Measurements from ENCODE around the gene RNF144A. TPM values are rescaled to one million over a fixed set of nuclear protein-coding genes. Genes with fewer than 3 reads are reported as not detected.

RNF144A gene
- total RNA-seq, 1 experiment from 2014 or later, result 13.6 TPM

- no peak for TF ChIP-seq ATF6 (CRISPR knock-in tag; IDR thresholded peaks at IDR 0.05)
- no peak for TF ChIP-seq ELF4 (CRISPR knock-in tag; IDR thresholded peaks at IDR 0.05; ENCODE audit: low read depth)
- TF ChIP-seq ZNF671 (CRISPR knock-in tag; IDR thresholded peaks at IDR 0.05), result no peak
- no peak for TF ChIP-seq GABPB1 (CRISPR knock-in tag; IDR thresholded peaks at IDR 0.05)
- no peak for TF ChIP-seq ATF1 (CRISPR knock-in tag; IDR thresholded peaks at IDR 0.05)
- TF ChIP-seq NR1H2 (CRISPR knock-in tag; IDR thresholded peaks at IDR 0.05), result no peak
- no peak for TF ChIP-seq ZNF232 (CRISPR knock-in tag; IDR thresholded peaks at IDR 0.05)
Measured at GRCh38 chr2:7073901-7074300, 156.7 kb downstream of the RNF144A start (continued).

GRCh38 chr2:7075834-7076233 is 158.6 kb downstream of the RNF144A start:
- CTCF ChIA-PET, result no interaction called here
- POLR2A ChIA-PET, result no interaction called here
- TF ChIP-seq HMGA2 (CRISPR knock-in tag; IDR thresholded peaks at IDR 0.05) (no peak), ARID4B (CRISPR knock-in tag; IDR thresholded peaks at IDR 0.05; ENCODE audit: borderline replicate concordance) (no peak), ZNF416 (CRISPR knock-in tag; IDR thresholded peaks at IDR 0.05) (no peak), ZBTB21 (CRISPR knock-in tag; IDR thresholded peaks at IDR 0.05; ENCODE audit: borderline replicate concordance) (no peak), ELF4 (CRISPR knock-in tag; IDR thresholded peaks at IDR 0.05; ENCODE audit: low read depth) (no peak), ZNF281 (CRISPR knock-in tag; IDR thresholded peaks at IDR 0.05) (no peak), GABPB1 (CRISPR knock-in tag; IDR thresholded peaks at IDR 0.05) (no peak), NFYB (CRISPR knock-in tag; conservative IDR thresholded peaks at IDR 0.05; ENCODE audit: low read depth) (no peak), ZNF219 (CRISPR knock-in tag; IDR thresholded peaks at IDR 0.05; ENCODE audit: borderline replicate concordance) (no peak)

GRCh38 chr2:7077660-7078267 is 160.6 kb downstream of the RNF144A start:
- H3K9me3 Mint-ChIP-seq, result peaks cover 12% of the 10 kb centered on the region; the same call in 1 of the 2 replicates
- CTCF ChIA-PET, result no interaction called here
- no peaks in the 10 kb centered on the region for H3K4me1 Mint-ChIP-seq
- TF ChIP-seq OVOL2 (CRISPR knock-in tag; IDR thresholded peaks at IDR 0.05; ENCODE audit: borderline replicate concordance), result no peak
- no peak for TF ChIP-seq AR (CRISPR knock-in tag; IDR thresholded peaks at IDR 0.05)
- no peak for TF ChIP-seq FOXJ3 (CRISPR knock-in tag; IDR thresholded peaks at IDR 0.05; ENCODE audit: borderline replicate concordance)
- no peak overlapping the region for H3K27ac Mint-ChIP-seq
- H3K36me3 Mint-ChIP-seq, result no peaks in the 10 kb centered on the region; the same call in 1 of the 2 replicates
- no peak overlapping the region for H3K4me3 Mint-ChIP-seq
- POLR2A ChIA-PET, result no interaction called here
- DNase-seq (ENCODE audit: low spot score), result no peak
- ATAC-seq, result no peak
- H3K27me3 Mint-ChIP-seq (ENCODE audit: low read depth), result no peaks in the 10 kb centered on the region

More at GRCh38 chr2:7075834-7076233, 158.6 kb downstream of the RNF144A start:
- ATAC-seq (no peak), DNase-seq (ENCODE audit: low spot score) (no peak)
- Mint-ChIP-seq H3K36me3 (no peaks in the 10 kb centered on the region; the same call in 1 of the 2 replicates), H3K9me3 (peaks cover 18% of the 10 kb centered on the region), H3K4me3 (no peak overlapping the region), H3K4me1 (no peaks in the 10 kb centered on the region), H3K27ac (no peak overlapping the region), H3K27me3 (ENCODE audit: low read depth) (no peaks in the 10 kb centered on the region)
